Psoas muscle (tissue), 8 donors: Measurements from ENCODE around the gene CCR5. TPM values are rescaled to one million over a fixed set of nuclear protein-coding genes. Genes with fewer than 3 reads are reported as not detected.

Source experiments
- ATAC-seq, 4 donors: fragments of 200-7000 bp; cut with Tn5 transposase; one replicate each; pipeline ENCODE4 v1.9.1; 2020; ENCODE audit warnings: moderate library complexity in 3 of 4, mild to moderate bottlenecking in 2 of 4
- DNase-seq, 2 donors: peaks; one replicate each; pipeline ENCODE4 v3.0.0-alpha.2; 2020
- H3K27ac ChIP-seq: fragments of 200-600 bp; one replicate; pipeline ENCODE4 v1.8.0; 2022
- H3K27me3 ChIP-seq, 3 donors: fragments of 200-600 bp in 1 of 3; one replicate each; pipeline versions ENCODE4 v1.6.1 to v1.8.0; 2013 to 2022; ENCODE audit warnings: low read length in 2 of 3, mild to moderate bottlenecking in 2 of 3, moderate library complexity in 1 of 3; ENCODE audit not compliant: insufficient read depth in 3 of 3
- H3K36me3 ChIP-seq, 2 donors: fragments of 200-600 bp in 1 of 2; one replicate each; pipeline versions ENCODE4 v1.6.1 to v1.8.0; 2013 to 2022; ENCODE audit warnings: low read depth in 1 of 2, mild to moderate bottlenecking in 1 of 2, moderate library complexity in 1 of 2; ENCODE audit not compliant: insufficient read depth in 1 of 2
- H3K4me1 ChIP-seq: fragments of 200-600 bp; one replicate; pipeline ENCODE4 v1.8.0; 2022
- H3K4me3 ChIP-seq: fragments of 200-600 bp; one replicate; pipeline ENCODE4 v1.8.0; 2022; ENCODE audit warnings: mild to moderate bottlenecking
- H3K9me3 ChIP-seq: fragments of 200-600 bp; one replicate; pipeline ENCODE4 v1.8.0; 2022
- CTCF ChIP-seq: fragments of 200-600 bp; IDR thresholded peaks from one replicate; pipeline ENCODE4 v1.8.0; 2022; ENCODE audit warnings: antibody characterized with exemption
- WGBS, 3 donors: extraction: QIAGEN DNeasy Blood & Tissue Kit; methylation state at CpG; one replicate each; pipeline versions ENCODE4 v1.1.6 to v1.1.7; 2013; 5-methylcytosine and 5-hydroxymethylcytosine counted together
- intact Hi-C, 2 donors: fragments of 100-400 bp; cut with DNase I; formaldehyde crosslinking; loops; one replicate each; pipeline versions ENCODE4 v1.11.0 to v1.14.2; 2022
- polyA plus RNA-seq, 3 donors: library from polyadenylated mRNA; stranded (reverse); fragments of 200-250 nt; gene quantifications; one replicate each; pipeline ENCODE4 v1.2.3, GENCODE V29; 2013
- total RNA-seq, 4 donors: library from RNA; stranded (reverse); fragmentation: NEBNext Ultra II Directional in 2 of 4; extraction: Animal tissue kit (Norgen Biotek cat#: 25700) in 2 of 4; gene quantifications; one replicate each; pipeline versions ENCODE4 v1.2.1 to v1.2.4, GENCODE V29; 2021 to 2023
- donor health status: healthy with polysubstance abuse.
- donor health status: DM: no; HTN: no; CAD: no; lungs with moderate emphysema.
- donor health status: Bipolar disorder and iron deficiency.
- donor health status: healthy.
- donor health status: DM: yes; HTN: yes; CAD: no.
- donor health status: DM: no; HTN: no; CAD: no.
- donor health status: DM: no; HTN: no; CAD: no.
- donor health status: DM: yes; HTN: yes; CAD: no.

Gene CCR5
- total and polyA plus RNA-seq, 7 donors = 0.08 to 1.1 (median 0.21) TPM

GRCh38 chr3:46348823-46349482 is 21.8 kb upstream of the CCR5 start:
- DNase-seq (no peak), ATAC-seq (no peak)
- Histone ChIP-seq H3K4me3 (no peak overlapping the region), H3K9me3 (no peaks in the 10 kb centered on the region), H3K4me1 (no peaks in the 10 kb centered on the region), H3K36me3 (no peaks in the 10 kb centered on the region), H3K27me3 (peaks cover 0 to 1% (median 0%) of the 10 kb centered on the region in 3 donors), H3K27ac (no peak overlapping the region)
- intact Hi-C loops = no loop called here
- WGBS, 3 donors = 91 to 98% (median 91%) methylated on average over 3 of the region's 3 CpGs
- TF ChIP-seq CTCF = no peak

GRCh38 chr3:46349484-46350261 is 21.1 kb upstream of the CCR5 start:
- Histone ChIP-seq H3K4me1 (no peaks in the 10 kb centered on the region), H3K36me3 (no peaks in the 10 kb centered on the region), H3K27ac (no peak overlapping the region), H3K9me3 (no peaks in the 10 kb centered on the region), H3K27me3 (peaks cover 0 to 1% (median 0%) of the 10 kb centered on the region in 3 donors), H3K4me3 (no peak overlapping the region)
- intact Hi-C loops = no loop called here
- no peak for DNase-seq
- ATAC-seq = no peak
- WGBS, 3 donors = 80 to 89% (median 87%) methylated on average over 2 of the region's 2 CpGs
- no peak for TF ChIP-seq CTCF

- 70 to 86% (median 71%) methylated on average over 1 of the region's 1 CpG for WGBS, 3 donors
- no peak for ATAC-seq
- H3K4me1 ChIP-seq = no peaks in the 10 kb centered on the region
Measured at GRCh38 chr3:46350262-46350565, 20.5 kb upstream of the CCR5 start.

GRCh38 chr3:46351646-46352045 is 19.1 kb upstream of the CCR5 start:
- no peak for ATAC-seq
- peaks cover 0 to 1% (median 0%) of the 10 kb centered on the region in 3 donors for H3K27me3 ChIP-seq
- DNase-seq = no peak

More at GRCh38 chr3:46350262-46350565, 20.5 kb upstream of the CCR5 start:
- no peak for TF ChIP-seq CTCF
- Histone ChIP-seq H3K27me3 (peaks cover 0 to 1% (median 0%) of the 10 kb centered on the region in 3 donors), H3K36me3 (no peaks in the 10 kb centered on the region), H3K4me3 (no peak overlapping the region), H3K9me3 (no peaks in the 10 kb centered on the region), H3K27ac (no peak overlapping the region)
- DNase-seq = no peak
- intact Hi-C loops = no loop called here

More at GRCh38 chr3:46351646-46352045, 19.1 kb upstream of the CCR5 start:
- WGBS, 3 donors = 67 to 75% (median 70%) methylated on average over 3 of the region's 3 CpGs
- intact Hi-C loops = no loop called here
- Histone ChIP-seq H3K4me3 (no peak overlapping the region), H3K9me3 (no peaks in the 10 kb centered on the region), H3K27ac (no peak overlapping the region), H3K36me3 (no peaks in the 10 kb centered on the region), H3K4me1 (no peaks in the 10 kb centered on the region)
- no peak for TF ChIP-seq CTCF
